Mesothelial cell of epicardium (in vitro differentiated cells): ENCODE measurements around the gene SERTAD4. TPM values are rescaled to one million over a fixed set of nuclear protein-coding genes. Genes with fewer than 3 reads are reported as not detected.

Experiments
- DNase-seq, 2 experiments: peaks; one replicate each; pipeline ENCODE4 v3.0.0; 2021; ENCODE audit warnings: low spot score in 2 of 2; ENCODE audit not compliant: unreplicated experiment in 2 of 2
- H3K27ac Mint-ChIP-seq: 2 replicates; pipeline ENCODE4 v1.8.0; 2021; ENCODE audit warnings: mixed read lengths
- H3K27me3 Mint-ChIP-seq: 2 replicates; pipeline ENCODE4 v1.8.0; 2021; ENCODE audit warnings: low read depth, mixed read lengths
- H3K36me3 Mint-ChIP-seq: 2 replicates; pipeline ENCODE4 v1.8.0; 2021; ENCODE audit warnings: mixed read lengths
- H3K4me1 Mint-ChIP-seq: 2 replicates; pipeline ENCODE4 v1.8.0; 2021; ENCODE audit warnings: mixed read lengths
- H3K4me3 Mint-ChIP-seq: 2 replicates; pipeline ENCODE4 v1.8.0; 2021; ENCODE audit warnings: mild to moderate bottlenecking, moderate library complexity, mixed read lengths
- H3K9me3 Mint-ChIP-seq: 2 replicates; pipeline ENCODE4 v1.8.0; 2021; ENCODE audit warnings: mixed read lengths
- CTCF ChIP-seq: fragments of 200-600 bp; sonication (generic); IDR thresholded peaks from one replicate; pipeline ENCODE4 v1.5.0; 2021; ENCODE audit warnings: antibody characterized with exemption; ENCODE audit not compliant: unreplicated experiment
- total RNA-seq: library from RNA; stranded (reverse); gene quantifications from 3 replicates; pipeline ENCODE4 v1.2.1, GENCODE V29; 2021

The SERTAD4 gene
- total RNA-seq, 1 donor from 2014 or later, result 7.4 TPM

GRCh38 chr1:210292231-210292871, 59.8 kb downstream of the SERTAD4 start:
- Mint-ChIP-seq H3K4me1 (peaks cover 42% of the 10 kb centered on the region), H3K27me3 (no peaks in the 10 kb centered on the region), H3K9me3 (no peaks in the 10 kb centered on the region), H3K4me3 (peak overlapping the region; percentile 66), H3K36me3 (no peaks in the 10 kb centered on the region), H3K27ac (peak overlapping the region; percentile 95)
- no peak for TF ChIP-seq CTCF
- peak; percentile 58 to 78 for DNase-seq

DNA sequence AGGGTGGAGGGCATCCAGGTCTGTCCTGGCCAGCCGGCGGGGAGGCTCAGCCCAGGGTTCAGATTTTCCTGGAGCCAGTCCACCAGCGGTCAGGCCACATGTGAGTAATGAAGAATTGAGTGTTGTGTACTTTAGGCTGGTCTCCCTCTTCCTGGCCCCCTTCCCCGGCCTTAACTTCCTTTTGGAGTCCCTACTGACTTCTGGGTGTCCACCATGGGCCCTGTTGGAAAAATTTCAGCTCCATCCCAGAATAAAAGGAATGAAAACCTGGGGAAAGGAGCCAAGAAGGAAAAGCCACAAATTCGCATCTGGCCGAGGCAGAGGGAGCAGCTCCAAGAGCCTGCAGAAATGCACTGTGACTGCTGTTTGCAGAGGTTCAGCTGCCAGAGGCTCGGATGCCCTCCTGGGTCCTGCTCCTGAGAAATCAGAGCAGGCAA, 60.6 kb downstream of the SERTAD4 start:
- Mint-ChIP-seq H3K9me3 (no peaks in the 10 kb centered on the region), H3K4me3 (peak overlapping the region; percentile 66), H3K36me3 (no peaks in the 10 kb centered on the region), H3K27me3 (no peaks in the 10 kb centered on the region), H3K27ac (peak overlapping the region; percentile 95), H3K4me1 (peaks cover 46% of the 10 kb centered on the region)
- TF ChIP-seq CTCF, result no peak
- no peak for DNase-seq

GRCh38 chr1:210294999-210295745, 62.6 kb downstream of the SERTAD4 start:
- no peaks in the 10 kb centered on the region for H3K27me3 Mint-ChIP-seq
- H3K9me3 Mint-ChIP-seq, result no peaks in the 10 kb centered on the region
- peak overlapping the region; percentile 15 for H3K4me3 Mint-ChIP-seq
- H3K36me3 Mint-ChIP-seq, result no peaks in the 10 kb centered on the region
- no peak for TF ChIP-seq CTCF
- peaks cover 62% of the 10 kb centered on the region for H3K4me1 Mint-ChIP-seq
- DNase-seq, result peak; percentile 33 to 64
- peak overlapping the region; percentile 86 for H3K27ac Mint-ChIP-seq

Other genes starting within 250 kb of the SERTAD4 start
- gene HHAT, start 96.1 kb downstream of the SERTAD4 start, total RNA-seq, result 17.4 to 19.2 TPM (median 18.0 TPM) in 3 replicates